Prostate gland (tissue), 2 donors: ENCODE data around the gene PTEN. TPM values are rescaled to one million over a fixed set of nuclear protein-coding genes. Genes with fewer than 3 reads are reported as not detected.

Experiments
- DNase-seq: peaks from one replicate; pipeline ENCODE4 v3.0.0-alpha.2; 2019; ENCODE audit warnings: low spot score
- H3K27ac ChIP-seq, 2 donors: fragments of 200-600 bp; sonication (generic); 2 replicates each; pipeline ENCODE4 v1.5.1; 2017 to 2019
- H3K27me3 ChIP-seq: fragments of 200-600 bp; sonication (generic); replicated peaks from 2 replicates; pipeline ENCODE4 v1.5.1; 2019; ENCODE audit not compliant: insufficient read depth
- H3K36me3 ChIP-seq, 2 donors: fragments of 200-600 bp; sonication (generic); 1 replicate in 1 of 2; 2 replicates in 1 of 2; pipeline versions ENCODE4 v1.5.1 to v1.8.1; 2017 to 2019
- H3K4me1 ChIP-seq: fragments of 200-600 bp; sonication (generic); replicated peaks from 2 replicates; pipeline ENCODE4 v1.5.1; 2019
- H3K4me3 ChIP-seq, 2 donors: fragments of 200-600 bp; sonication (generic); 2 replicates each; pipeline ENCODE4 v1.5.1; 2017 to 2019
- H3K9me3 ChIP-seq: fragments of 200-600 bp; sonication (generic); 2 replicates; pipeline ENCODE4 v1.5.1; 2017
- CTCF ChIP-seq, 4 experiments: fragments of 200-600 bp in 2 of 4; fragments of 450-650 bp in 2 of 4; sonication (generic) in 2 of 4; IDR thresholded peaks; 1 replicate in 3 of 4; 2 replicates in 1 of 4; pipeline ENCODE4 v1.5.1; 2016 to 2019; ENCODE audit warnings: antibody characterized with exemption in 4 of 4, mild to moderate bottlenecking in 2 of 4, moderate library complexity in 2 of 4
- POLR2A ChIP-seq: fragments of 450-650 bp; IDR thresholded peaks from one replicate; pipeline ENCODE4 v1.6.1; 2016; ENCODE audit warnings: antibody characterized with exemption, mild to moderate bottlenecking
- POLR2AphosphoS5 ChIP-seq: sonication (generic); formaldehyde crosslinking; IDR thresholded peaks from one replicate; pipeline ENCODE4 v1.6.1; 2017; ENCODE audit warnings: antibody characterized with exemption
- WGBS: methylation state at CpG from one replicate; pipeline ENCODE4 v1.1.5; 2018; 5-methylcytosine and 5-hydroxymethylcytosine counted together
- intact Hi-C: fragments of 100-400 bp; cut with DNase I; formaldehyde crosslinking; loops from one replicate; pipeline ENCODE4 v1.14.2; 2022
- total RNA-seq, 2 donors: library from RNA; depleted of rRNA; stranded (reverse); fragments of >200 nt; gene quantifications; one replicate each; pipeline ENCODE4 v1.1.0, GENCODE V29; 2016

The PTEN gene
- total RNA-seq, 2 donors from 2014 or later, result 85.8 to 90.2 TPM

- intact Hi-C loops, result no loop called here
- no peaks in the 10 kb centered on the region for H3K27me3 ChIP-seq
- no peaks in the 10 kb centered on the region for H3K9me3 ChIP-seq
- no peaks in the 10 kb centered on the region for H3K4me1 ChIP-seq
- WGBS, result 74% methylated on average over 3 of the region's 3 CpGs
- TF ChIP-seq CTCF (IDR thresholded peaks at IDR 0.05) (no peak), POLR2AphosphoS5 (no peak), POLR2A (no peak)
- H3K27ac ChIP-seq, result no peak overlapping the region
- H3K36me3 ChIP-seq, result no peaks in the 10 kb centered on the region
- no peak for DNase-seq
- H3K4me3 ChIP-seq, result no peak overlapping the region
Observed at GRCh38 chr10:87974130-87974529, 110.7 kb downstream of the PTEN start.

- WGBS, result 92% methylated on average over 1 of the region's 1 CpG
- no peak for TF ChIP-seq CTCF (IDR thresholded peaks at IDR 0.05)
- no peak for TF ChIP-seq POLR2A
- no peak for TF ChIP-seq POLR2AphosphoS5
- Histone ChIP-seq H3K4me1 (no peaks in the 10 kb centered on the region), H3K27me3 (no peaks in the 10 kb centered on the region), H3K36me3 (no peaks in the 10 kb centered on the region), H3K9me3 (no peaks in the 10 kb centered on the region), H3K27ac (no peak overlapping the region), H3K4me3 (no peak overlapping the region)
- intact Hi-C loops, result no loop called here
- no peak for DNase-seq
Observed at GRCh38 chr10:87974769-87975168, 111.3 kb downstream of the PTEN start.

DNA sequence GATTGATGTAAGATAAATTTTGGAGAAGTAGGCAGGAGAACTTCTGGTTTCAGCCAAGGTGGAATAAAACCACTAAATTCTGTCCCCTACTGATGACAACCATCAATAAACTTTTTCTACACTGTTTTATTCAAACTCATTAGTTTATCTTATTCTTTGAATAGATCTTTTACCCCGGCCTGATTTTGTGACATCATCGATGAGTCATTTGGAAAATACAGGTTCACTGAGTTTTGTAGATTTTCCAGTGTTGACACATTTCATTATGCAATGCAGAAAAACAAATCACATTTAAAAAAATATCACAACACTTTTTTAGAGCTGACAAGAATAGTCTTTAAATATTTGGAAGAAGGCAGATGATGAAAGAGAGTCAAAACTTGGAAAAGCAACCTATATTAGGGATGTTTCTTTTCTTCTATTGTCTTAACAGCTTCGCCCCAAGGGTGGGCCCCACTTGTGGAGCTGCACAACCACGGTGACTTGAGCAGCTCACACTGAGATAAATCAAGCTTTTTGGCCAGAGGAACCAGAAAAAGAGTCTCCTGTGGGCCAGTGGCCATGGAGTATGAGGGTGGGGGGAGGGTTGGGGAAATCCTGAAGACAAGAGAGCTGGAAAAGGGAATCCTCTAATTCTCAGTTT lies 112.8 kb downstream of the PTEN start:
- H3K4me1 ChIP-seq, result no peaks in the 10 kb centered on the region
- no peak overlapping the region for H3K27ac ChIP-seq
- TF ChIP-seq CTCF (IDR thresholded peaks at IDR 0.05), result no peak
- no peak for TF ChIP-seq POLR2A
- no peak for TF ChIP-seq POLR2AphosphoS5
- H3K27me3 ChIP-seq, result no peaks in the 10 kb centered on the region
- no peaks in the 10 kb centered on the region for H3K36me3 ChIP-seq
- no peak overlapping the region for H3K4me3 ChIP-seq
- WGBS, result 62% methylated on average over 4 of the region's 4 CpGs
- intact Hi-C loops, result no loop called here
- no peak for DNase-seq
- H3K9me3 ChIP-seq, result no peaks in the 10 kb centered on the region

- intact Hi-C loops, result no loop called here
- Histone ChIP-seq H3K27ac (no peak overlapping the region), H3K27me3 (no peaks in the 10 kb centered on the region), H3K4me1 (no peaks in the 10 kb centered on the region), H3K9me3 (no peaks in the 10 kb centered on the region), H3K36me3 (no peaks in the 10 kb centered on the region), H3K4me3 (no peak overlapping the region)
- 70% methylated on average over 2 of the region's 2 CpGs for WGBS
- DNase-seq, result no peak
- TF ChIP-seq POLR2AphosphoS5 (no peak), POLR2A (no peak), CTCF (IDR thresholded peaks at IDR 0.05) (no peak)
Observed at GRCh38 chr10:87978166-87978565, 114.7 kb downstream of the PTEN start.

- no peaks in the 10 kb centered on the region for H3K27me3 ChIP-seq
- no peaks in the 10 kb centered on the region for H3K36me3 ChIP-seq
- no peaks in the 10 kb centered on the region for H3K4me1 ChIP-seq
- no peak for DNase-seq
- no peak overlapping the region for H3K27ac ChIP-seq
- intact Hi-C loops, result no loop called here
- no peak overlapping the region for H3K4me3 ChIP-seq
- 92% methylated on average over 2 of the region's 2 CpGs for WGBS
- no peaks in the 10 kb centered on the region for H3K9me3 ChIP-seq
- TF ChIP-seq POLR2A (no peak), POLR2AphosphoS5 (no peak), CTCF (IDR thresholded peaks at IDR 0.05) (no peak)
Observed at GRCh38 chr10:87979847-87980246, 116.4 kb downstream of the PTEN start.
